SK-N-SH (cell line): ENCODE data around the gene ZNF576.

Experiments
- CHD2 ChIP-seq: fragments of 150-350 bp; IDR thresholded peaks from 2 replicates; pipeline ENCODE4 v1.6.1; 2018; ENCODE audit warnings: low read length; ENCODE audit not compliant: partially characterized antibody
- FOXJ3 ChIP-seq: sonication (generic); formaldehyde crosslinking; IDR thresholded peaks from 2 replicates; pipeline ENCODE4 v1.5.1; 2020; ENCODE audit warnings: mild to moderate bottlenecking, missing genetic modification reagents
- GABPA ChIP-seq: IDR thresholded peaks from 2 replicates; pipeline ENCODE4 v1.4.0; 2012; ENCODE audit warnings: low read depth, mild to moderate bottlenecking
- JUND ChIP-seq: IDR thresholded peaks from 2 replicates; pipeline ENCODE4 v1.4.0; 2012
- MXI1 ChIP-seq: IDR thresholded peaks from 2 replicates; pipeline ENCODE4 v1.6.1; 2012; ENCODE audit warnings: mild to moderate bottlenecking, low read depth, low read length, improper control_type of control experiment
- POLR2AphosphoS5 ChIP-seq: IDR thresholded peaks from 2 replicates; pipeline ENCODE4 v1.6.1; 2012; ENCODE audit warnings: low read depth, low read length
- RAD21 ChIP-seq: IDR thresholded peaks from 2 replicates; pipeline ENCODE4 v1.6.1; 2012; ENCODE audit warnings: mild to moderate bottlenecking, low read length
- RCOR1 ChIP-seq: fragments of 150-350 bp; IDR thresholded peaks from 2 replicates; pipeline ENCODE4 v1.6.1; 2017; ENCODE audit warnings: antibody characterized with exemption, low read length
- YY1 ChIP-seq: IDR thresholded peaks from 2 replicates; pipeline ENCODE4 v1.4.0; 2012; ENCODE audit warnings: low read depth, mild to moderate bottlenecking
- TF ChIP-seq, protein P1 (sequence below): IDR thresholded peaks from 2 replicates; pipeline ENCODE4 v1.6.1; 2012; ENCODE audit warnings: mild to moderate bottlenecking, low read depth, low read length, moderate library complexity
- TF ChIP-seq, protein P2 (sequence below): fragments of 200-600 bp; sonication (generic); IDR thresholded peaks from 2 replicates; pipeline ENCODE4 v1.6.1; 2017; ENCODE audit warnings: antibody characterized with exemption, mild to moderate bottlenecking, moderate library complexity
- TF ChIP-seq, protein P3 (sequence below): fragments of 150-350 bp; IDR thresholded peaks from 2 replicates; pipeline ENCODE4 v1.6.1; 2017; ENCODE audit warnings: antibody characterized with exemption, low read length, low read depth, borderline replicate concordance

DNA sequence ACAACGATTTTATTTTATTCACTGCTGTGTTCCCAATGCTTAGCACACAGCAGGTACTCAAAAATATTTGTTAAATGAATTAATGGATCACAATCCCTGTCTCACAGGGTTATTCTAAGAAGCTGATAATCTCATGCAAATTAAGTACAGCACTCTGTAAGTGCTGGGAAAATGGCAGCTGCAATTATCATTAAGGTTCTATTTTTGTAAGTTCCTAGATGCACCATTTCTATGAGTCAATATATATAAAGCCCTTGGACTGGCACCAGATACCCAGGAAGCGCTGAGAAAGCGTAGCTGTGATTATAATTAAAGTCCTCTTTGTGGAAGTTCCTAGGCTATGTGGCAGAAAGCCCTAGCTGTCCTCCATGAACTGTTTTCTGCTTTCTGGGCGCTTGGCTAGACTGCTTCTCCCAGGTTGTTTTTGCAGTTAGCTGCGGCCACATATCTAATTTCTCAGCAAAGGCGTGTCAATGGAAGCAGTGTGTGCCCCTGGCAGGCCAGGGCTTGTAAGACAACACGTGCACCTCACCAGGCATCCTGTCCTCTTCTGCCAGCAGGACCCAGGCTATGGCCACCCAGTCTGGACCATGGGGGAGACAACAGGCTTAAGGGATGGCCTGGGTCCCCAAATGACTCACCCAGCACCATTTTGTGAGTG, 10.3 kb downstream of the ZNF576 start:
- no peak for TF ChIP-seq FOXJ3 (CRISPR knock-in tag)
- TF ChIP-seq, protein P1, sequence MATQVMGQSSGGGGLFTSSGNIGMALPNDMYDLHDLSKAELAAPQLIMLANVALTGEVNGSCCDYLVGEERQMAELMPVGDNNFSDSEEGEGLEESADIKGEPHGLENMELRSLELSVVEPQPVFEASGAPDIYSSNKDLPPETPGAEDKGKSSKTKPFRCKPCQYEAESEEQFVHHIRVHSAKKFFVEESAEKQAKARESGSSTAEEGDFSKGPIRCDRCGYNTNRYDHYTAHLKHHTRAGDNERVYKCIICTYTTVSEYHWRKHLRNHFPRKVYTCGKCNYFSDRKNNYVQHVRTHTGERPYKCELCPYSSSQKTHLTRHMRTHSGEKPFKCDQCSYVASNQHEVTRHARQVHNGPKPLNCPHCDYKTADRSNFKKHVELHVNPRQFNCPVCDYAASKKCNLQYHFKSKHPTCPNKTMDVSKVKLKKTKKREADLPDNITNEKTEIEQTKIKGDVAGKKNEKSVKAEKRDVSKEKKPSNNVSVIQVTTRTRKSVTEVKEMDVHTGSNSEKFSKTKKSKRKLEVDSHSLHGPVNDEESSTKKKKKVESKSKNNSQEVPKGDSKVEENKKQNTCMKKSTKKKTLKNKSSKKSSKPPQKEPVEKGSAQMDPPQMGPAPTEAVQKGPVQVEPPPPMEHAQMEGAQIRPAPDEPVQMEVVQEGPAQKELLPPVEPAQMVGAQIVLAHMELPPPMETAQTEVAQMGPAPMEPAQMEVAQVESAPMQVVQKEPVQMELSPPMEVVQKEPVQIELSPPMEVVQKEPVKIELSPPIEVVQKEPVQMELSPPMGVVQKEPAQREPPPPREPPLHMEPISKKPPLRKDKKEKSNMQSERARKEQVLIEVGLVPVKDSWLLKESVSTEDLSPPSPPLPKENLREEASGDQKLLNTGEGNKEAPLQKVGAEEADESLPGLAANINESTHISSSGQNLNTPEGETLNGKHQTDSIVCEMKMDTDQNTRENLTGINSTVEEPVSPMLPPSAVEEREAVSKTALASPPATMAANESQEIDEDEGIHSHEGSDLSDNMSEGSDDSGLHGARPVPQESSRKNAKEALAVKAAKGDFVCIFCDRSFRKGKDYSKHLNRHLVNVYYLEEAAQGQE: no peak
- TF ChIP-seq RAD21: no peak
- TF ChIP-seq, protein P2, sequence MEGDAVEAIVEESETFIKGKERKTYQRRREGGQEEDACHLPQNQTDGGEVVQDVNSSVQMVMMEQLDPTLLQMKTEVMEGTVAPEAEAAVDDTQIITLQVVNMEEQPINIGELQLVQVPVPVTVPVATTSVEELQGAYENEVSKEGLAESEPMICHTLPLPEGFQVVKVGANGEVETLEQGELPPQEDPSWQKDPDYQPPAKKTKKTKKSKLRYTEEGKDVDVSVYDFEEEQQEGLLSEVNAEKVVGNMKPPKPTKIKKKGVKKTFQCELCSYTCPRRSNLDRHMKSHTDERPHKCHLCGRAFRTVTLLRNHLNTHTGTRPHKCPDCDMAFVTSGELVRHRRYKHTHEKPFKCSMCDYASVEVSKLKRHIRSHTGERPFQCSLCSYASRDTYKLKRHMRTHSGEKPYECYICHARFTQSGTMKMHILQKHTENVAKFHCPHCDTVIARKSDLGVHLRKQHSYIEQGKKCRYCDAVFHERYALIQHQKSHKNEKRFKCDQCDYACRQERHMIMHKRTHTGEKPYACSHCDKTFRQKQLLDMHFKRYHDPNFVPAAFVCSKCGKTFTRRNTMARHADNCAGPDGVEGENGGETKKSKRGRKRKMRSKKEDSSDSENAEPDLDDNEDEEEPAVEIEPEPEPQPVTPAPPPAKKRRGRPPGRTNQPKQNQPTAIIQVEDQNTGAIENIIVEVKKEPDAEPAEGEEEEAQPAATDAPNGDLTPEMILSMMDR: no peak
- TF ChIP-seq, protein P3, sequence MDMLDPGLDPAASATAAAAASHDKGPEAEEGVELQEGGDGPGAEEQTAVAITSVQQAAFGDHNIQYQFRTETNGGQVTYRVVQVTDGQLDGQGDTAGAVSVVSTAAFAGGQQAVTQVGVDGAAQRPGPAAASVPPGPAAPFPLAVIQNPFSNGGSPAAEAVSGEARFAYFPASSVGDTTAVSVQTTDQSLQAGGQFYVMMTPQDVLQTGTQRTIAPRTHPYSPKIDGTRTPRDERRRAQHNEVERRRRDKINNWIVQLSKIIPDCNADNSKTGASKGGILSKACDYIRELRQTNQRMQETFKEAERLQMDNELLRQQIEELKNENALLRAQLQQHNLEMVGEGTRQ: no peak
- no peak for TF ChIP-seq POLR2AphosphoS5
- no peak for TF ChIP-seq CHD2
- no peak for TF ChIP-seq JUND
- TF ChIP-seq RCOR1: no peak
- TF ChIP-seq YY1: no peak
- TF ChIP-seq GABPA: no peak
- no peak for TF ChIP-seq MXI1
